ENCODE data around the gene NUP93. TPM values are rescaled to one million over a fixed set of nuclear protein-coding genes. Genes with fewer than 3 reads are reported as not detected.

NUP93 gene
- polyA plus RNA-seq, 1 donor = 42.0 TPM

- DNase-seq (ENCODE audit: low read depth) = no peak
Observed at GRCh38 chr16:56742030-56742984, 12.4 kb downstream of the NUP93 start.

- DNase-seq (ENCODE audit: low read depth) = no peak
Observed at GRCh38 chr16:56743840-56744239, 13.9 kb downstream of the NUP93 start.

DNA sequence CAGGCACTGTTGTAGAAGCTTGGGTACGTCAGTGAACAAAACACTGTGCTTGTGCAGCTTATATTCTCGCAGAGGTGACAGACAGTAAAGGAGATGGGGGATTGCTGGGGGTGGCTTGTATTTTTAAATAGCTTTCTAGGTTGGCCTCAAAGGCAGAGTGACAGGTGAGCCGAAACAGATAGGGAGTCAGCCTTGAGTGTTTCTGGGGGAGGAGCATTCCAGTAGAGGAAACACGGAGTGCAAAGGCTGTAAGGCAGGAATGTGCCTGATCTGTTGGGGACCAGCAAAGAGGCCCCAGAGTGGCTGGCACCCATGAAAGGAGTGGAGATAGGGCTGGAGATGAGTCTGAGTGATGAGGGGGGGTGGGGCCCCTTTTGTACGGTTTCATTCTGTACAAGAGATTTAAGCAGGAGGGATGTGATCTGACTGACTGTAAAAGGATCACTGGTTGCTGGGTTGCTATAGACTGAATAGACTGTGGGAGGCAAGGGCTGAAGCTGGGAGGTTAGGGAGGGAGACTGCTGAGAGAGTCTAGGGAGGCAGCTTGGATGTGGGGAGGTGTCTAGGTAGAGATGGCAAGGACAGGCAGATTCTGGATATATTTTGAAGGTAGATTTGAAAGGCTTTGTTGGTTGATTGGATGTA, 15.2 kb downstream of the NUP93 start:
- no peak for DNase-seq (ENCODE audit: low read depth)

DNA sequence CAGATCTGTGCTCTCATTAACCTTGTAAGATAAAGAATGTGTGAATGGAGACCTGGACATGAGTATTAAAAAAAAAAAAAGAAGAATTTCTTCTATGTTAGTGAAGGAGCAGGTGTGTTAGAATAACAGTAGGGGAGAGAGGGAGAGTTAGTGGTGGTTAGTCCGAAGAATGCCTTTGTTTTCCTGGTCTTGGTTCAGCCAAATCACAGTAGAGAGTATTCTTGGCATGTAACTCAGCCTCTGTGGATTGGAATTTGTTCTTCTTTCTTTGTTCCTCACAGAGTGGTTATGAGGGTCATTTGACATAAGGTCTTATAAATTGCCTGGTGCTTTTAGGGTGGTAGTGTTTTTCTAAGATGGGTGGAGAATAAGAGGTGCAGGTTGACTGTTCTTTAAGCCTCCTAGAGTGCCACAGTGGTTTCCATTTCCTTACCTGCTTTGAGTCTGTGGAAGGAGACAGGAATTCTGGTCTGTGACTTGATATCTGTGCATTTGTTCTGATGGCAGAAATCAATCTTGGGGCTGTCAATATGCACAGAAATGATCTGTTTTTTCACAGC, 17.6 kb downstream of the NUP93 start:
- no peak for DNase-seq (ENCODE audit: low read depth)

GRCh38 chr16:56748191-56748590, 18.3 kb downstream of the NUP93 start:
- no peak for DNase-seq (ENCODE audit: low read depth)

DNA sequence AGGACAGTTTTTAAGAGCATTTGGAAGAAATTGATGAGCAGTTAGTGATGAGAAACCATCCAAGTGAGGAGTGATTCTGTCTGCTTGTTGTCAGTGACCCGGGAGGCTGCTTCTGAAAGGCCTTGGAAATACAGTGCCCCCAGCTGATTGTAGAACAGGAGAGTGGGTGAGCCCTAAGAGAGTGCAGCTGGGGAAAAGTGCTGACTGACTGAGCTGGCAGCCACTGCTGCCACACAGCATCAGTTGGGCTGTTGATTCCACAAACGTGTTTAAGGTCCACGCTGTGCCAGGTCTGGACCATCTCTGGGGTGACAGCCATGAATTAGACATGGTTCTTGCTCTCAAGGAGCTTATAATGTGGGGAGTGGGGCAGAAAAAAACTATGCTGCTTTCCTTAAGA, 18.9 kb downstream of the NUP93 start:
- no peak for DNase-seq (ENCODE audit: low read depth)

- DNase-seq (ENCODE audit: low read depth) = no peak
Observed at GRCh38 chr16:56749672-56750491, 20.0 kb downstream of the NUP93 start.

- DNase-seq (ENCODE audit: low read depth) = no peak
Observed at GRCh38 chr16:56753410-56753809, 23.5 kb downstream of the NUP93 start.

- DNase-seq (ENCODE audit: low read depth) = no peak
Observed at GRCh38 chr16:56755038-56755437, 25.1 kb downstream of the NUP93 start.

- no peak for DNase-seq (ENCODE audit: low read depth)
Observed at GRCh38 chr16:56758432-56758831, 28.5 kb downstream of the NUP93 start.

DNA sequence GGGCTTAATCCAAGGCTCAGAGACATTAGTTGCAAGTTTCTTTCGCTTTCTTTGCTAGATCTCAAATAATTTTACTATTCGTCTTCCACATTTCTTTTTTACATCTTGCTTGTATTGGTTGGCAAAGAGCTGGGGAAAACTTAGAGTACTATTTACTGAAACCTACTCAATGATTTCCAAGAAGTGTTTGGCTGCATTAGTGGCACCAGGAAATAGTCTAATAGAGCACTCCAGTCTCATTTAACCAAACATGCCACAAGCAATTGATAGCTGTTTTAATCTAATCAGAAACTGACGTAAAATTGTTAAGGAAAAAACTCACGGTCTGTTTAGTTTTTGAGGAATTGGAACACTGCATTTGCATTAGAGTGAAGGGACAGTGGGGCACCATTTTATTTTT, 29.0 kb downstream of the NUP93 start:
- no peak for DNase-seq (ENCODE audit: low read depth)

DNA sequence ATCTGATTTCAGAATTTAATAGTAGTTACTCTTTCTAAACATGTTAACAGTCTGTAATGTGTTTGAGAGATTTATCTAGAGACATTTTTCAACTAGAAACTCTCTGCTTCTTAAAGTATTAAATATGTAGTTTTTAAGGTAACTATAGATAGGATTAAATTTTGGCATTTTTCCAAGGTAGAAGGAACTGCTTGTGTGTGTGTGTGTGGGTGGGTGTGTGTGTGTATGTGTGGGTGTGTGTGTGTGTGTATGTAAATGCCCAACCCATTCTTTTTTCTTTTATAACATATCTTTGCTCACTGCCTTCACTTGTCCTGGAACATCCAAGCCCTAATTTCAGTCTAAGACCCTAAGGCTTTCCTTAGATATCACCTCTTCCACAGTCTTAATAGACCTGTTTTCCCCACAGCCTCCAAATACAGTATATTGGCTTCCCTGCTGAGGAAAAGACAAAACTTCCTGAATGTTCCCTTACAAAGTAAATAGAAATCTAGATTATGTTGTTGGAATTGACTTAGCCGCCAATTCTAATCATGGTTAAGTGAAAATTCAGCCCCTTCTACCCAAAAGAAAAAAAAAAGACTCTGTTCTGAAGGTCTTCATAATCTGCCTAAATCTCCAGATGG, 33.5 kb downstream of the NUP93 start:
- no peak for DNase-seq (ENCODE audit: low read depth)

- no peak for DNase-seq (ENCODE audit: low read depth)
Observed at GRCh38 chr16:56764835-56765234, 34.9 kb downstream of the NUP93 start.

- DNase-seq (ENCODE audit: low read depth) = no peak
Observed at GRCh38 chr16:56765949-56766348, 36.0 kb downstream of the NUP93 start.

DNA sequence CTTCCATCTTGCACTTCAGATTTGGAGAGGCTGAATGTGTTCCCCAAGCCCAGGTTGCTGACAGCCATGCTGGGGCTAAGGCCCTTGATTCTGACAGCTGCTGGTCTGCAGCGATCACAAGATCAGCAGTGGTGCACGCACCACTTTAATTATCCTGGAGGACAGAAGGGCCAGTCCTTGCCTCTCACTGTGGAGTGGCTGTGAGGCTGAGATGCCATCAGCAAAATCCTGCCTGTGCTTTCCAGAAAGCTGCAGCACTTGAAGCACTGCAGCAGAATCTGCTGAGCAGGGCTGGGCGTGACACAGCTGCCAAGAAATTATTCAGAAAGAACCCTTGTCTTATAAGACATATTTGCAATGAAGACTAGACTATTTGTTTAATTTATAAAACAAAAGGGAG, 37.1 kb downstream of the NUP93 start:
- DNase-seq (ENCODE audit: low read depth) = no peak

DNA sequence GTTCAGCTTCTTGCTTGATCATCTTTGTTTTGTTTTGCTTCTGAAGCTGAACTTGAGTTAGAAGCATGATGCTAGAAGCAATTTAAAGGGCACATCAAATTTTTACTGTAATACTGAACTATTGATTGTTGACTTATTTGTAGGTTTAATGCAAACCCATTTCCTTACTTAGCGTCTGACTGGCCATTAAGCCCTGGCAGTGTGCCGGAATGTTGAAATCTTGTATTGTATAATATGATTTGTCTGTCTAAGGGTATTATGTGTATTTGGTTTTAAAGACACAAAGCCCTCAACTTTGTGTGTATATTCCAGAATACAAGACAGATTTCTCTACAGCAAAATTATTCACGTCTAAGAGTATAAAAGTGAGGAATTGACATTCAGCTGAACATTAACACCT, 39.7 kb downstream of the NUP93 start:
- DNase-seq (ENCODE audit: low read depth) = no peak

DNA sequence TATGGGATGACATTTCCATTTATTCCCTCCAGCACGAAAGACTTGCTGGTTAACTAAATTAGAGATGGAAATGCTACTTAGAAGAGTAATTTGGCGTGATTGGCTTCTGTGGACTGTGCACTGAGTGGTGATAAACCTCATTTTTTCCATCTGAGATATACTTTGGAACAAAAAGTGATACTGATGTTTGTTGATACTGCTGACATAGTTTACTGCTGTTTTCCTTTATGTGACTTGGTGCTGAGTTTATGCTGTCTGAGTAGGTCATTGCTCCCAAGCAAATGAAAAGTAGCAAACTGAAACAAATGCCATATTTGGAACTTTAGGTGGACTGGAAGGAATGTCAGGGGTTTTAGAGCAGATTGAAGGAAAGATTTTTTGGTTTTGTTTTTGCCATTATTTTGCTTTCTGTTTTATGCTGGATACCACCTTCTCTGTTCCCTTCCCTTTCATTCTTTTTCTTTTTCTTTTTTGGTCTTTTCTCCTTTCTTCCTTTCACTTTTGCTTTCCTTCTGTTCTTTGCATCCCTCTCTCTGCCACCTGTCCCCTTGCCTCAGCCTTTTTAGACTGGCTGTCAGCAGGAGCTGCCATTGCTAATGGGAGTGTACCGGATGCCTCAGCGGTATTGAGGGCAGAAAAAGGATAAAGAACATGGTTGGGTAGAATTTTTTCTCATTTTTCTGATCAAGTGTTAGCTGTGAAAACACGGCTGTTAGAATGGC, 41.8 kb downstream of the NUP93 start:
- no peak for DNase-seq (ENCODE audit: low read depth)

- no peak for DNase-seq (ENCODE audit: low read depth)
Observed at GRCh38 chr16:56773532-56773931, 43.6 kb downstream of the NUP93 start.

DNA sequence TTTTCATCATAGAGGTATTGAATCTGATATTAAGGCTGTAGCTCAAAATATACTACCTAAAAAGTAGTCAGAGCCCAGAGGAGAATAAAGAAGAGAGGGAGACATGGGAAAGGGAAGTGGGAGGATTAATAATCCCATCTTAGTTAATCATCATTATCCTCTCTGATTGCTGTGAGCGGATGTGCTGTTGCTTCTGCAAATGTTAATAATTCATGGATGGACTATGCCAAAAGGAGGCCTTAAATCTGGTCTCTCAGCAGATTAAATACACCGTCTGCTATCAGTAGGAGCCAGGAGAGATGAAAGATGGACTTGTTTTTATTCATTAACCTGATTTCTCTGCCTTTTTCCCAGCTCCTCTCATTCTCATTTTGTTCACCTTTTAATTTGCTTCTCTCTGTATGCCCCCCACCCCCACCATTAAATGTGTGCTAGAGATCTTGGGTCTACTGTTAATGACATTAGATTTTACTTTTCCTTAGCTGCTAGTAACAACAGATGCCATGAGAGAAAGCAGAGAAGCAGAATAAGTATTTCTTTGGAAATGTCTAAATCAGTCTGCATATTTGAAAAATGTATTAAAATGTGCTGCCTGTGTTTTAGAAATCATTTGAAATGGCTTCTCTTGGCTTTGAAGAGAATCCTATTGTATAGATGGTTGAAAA, 44.2 kb downstream of the NUP93 start:
- DNase-seq (ENCODE audit: low read depth) = no peak

GRCh38 chr16:56775162-56775561, 45.2 kb downstream of the NUP93 start:
- DNase-seq (ENCODE audit: low read depth) = no peak
